K562 (cell line): ENCODE measurements around the gene ARHGAP4. TPM values are rescaled to one million over a fixed set of nuclear protein-coding genes. Genes with fewer than 3 reads are reported as not detected.
A peak's percentile ranks its signal among the peaks of the same experiment; 100 is the strongest.

ENCODE experiments used
- FOXM1 ChIP-seq, 2 experiments: fragments of 450-650 bp in 1 of 2; sonication (generic) in 1 of 2; formaldehyde crosslinking in 1 of 2; IDR thresholded peaks; 2 replicates each; pipeline versions ENCODE4 v1.6.1 to v1.9.0; 2017 to 2022; ENCODE audit warnings: low read depth in 2 of 2, mild to moderate bottlenecking in 2 of 2, missing genetic modification reagents in 1 of 2, moderate library complexity in 1 of 2
- RCOR1 ChIP-seq, 2 experiments: IDR thresholded peaks; 2 replicates each; pipeline ENCODE4 v1.6.1; 2012; ENCODE audit warnings: low read depth in 2 of 2, low read length in 2 of 2, borderline replicate concordance in 1 of 2, improper control_type of control experiment in 1 of 2
- SAFB2 ChIP-seq: fragments of 200-400 bp; formaldehyde crosslinking; IDR thresholded peaks from 2 replicates; pipeline ENCODE4 v1.6.1; 2018; ENCODE audit warnings: borderline replicate concordance, low read length, low read depth, moderate library complexity; ENCODE audit not compliant: severe bottlenecking
- SIX5 ChIP-seq, 2 experiments: IDR thresholded peaks; 2 replicates each; pipeline ENCODE4 v1.6.1; 2011; ENCODE audit warnings: low read length in 2 of 2, borderline replicate concordance in 1 of 2, low read depth in 1 of 2, mild to moderate bottlenecking in 1 of 2, moderate library complexity in 1 of 2; ENCODE audit not compliant: insufficient read depth in 1 of 2
- SMARCE1 ChIP-seq: fragments of 450-650 bp; IDR thresholded peaks from 2 replicates; pipeline ENCODE4 v1.7.1; 2016; ENCODE audit warnings: mild to moderate bottlenecking
- THAP7 ChIP-seq: fragments of 250-450 bp; sonication (Bioruptor Pico); IDR thresholded peaks from 2 replicates; pipeline ENCODE4 v1.5.0; 2021
- ZNF583 ChIP-seq: fragments of 250-450 bp; sonication (Bioruptor Pico); IDR thresholded peaks from 2 replicates; pipeline ENCODE4 v1.4.0; 2020
- ZZZ3 ChIP-seq: fragments of 450-650 bp; IDR thresholded peaks from 2 replicates; pipeline ENCODE4 v1.6.1; 2016; ENCODE audit warnings: antibody characterized with exemption, mild to moderate bottlenecking, moderate library complexity
- polyA plus RNA-seq, 8 experiments: library from polyadenylated mRNA; depleted of rRNA in 4 of 8; stranded (reverse) in 5 of 8; unstranded in 3 of 8; fragments of >200 nt; fragmentation: Nextera tagmentation in 2 of 8; fragmentation: Illumina TruSeq in 1 of 8; extraction: Ambion mirVana in 2 of 8; extraction: Trizol in 1 of 8; gene quantifications; 2 replicates each; pipeline versions ENCODE4 v1.2.1 to v1.2.3, GENCODE V29; 2011 to 2014; ENCODE audit warnings: inconsistent platforms in 1 of 8, missing spikeins in 1 of 8
- total RNA-seq, 7 experiments: library from RNA; depleted of rRNA in 6 of 7; stranded (reverse); fragments of >200 nt in 6 of 7; fragmentation: Illumina TruSeq in 2 of 7; extraction: Trizol in 2 of 7; gene quantifications; 2 replicates each; pipeline versions ENCODE4 v1.2.1 to v1.2.3, GENCODE V29; 2011 to 2021; ENCODE audit warnings: low replicate concordance in 1 of 7
- TF ChIP-seq, protein P1 (sequence below), 2 experiments: fragments of 450-650 bp in 1 of 2; sonication (generic) in 1 of 2; formaldehyde crosslinking in 1 of 2; IDR thresholded peaks; 2 replicates each; pipeline versions ENCODE4 v1.7.1 to v1.9.0; 2016 to 2022; ENCODE audit warnings: inconsistent platforms in 1 of 2, mild to moderate bottlenecking in 1 of 2, missing genetic modification reagents in 1 of 2
- TF ChIP-seq, protein P2 (sequence below): sonication (generic); formaldehyde crosslinking; IDR thresholded peaks from 2 replicates; pipeline ENCODE4 v1.8.0; 2022; ENCODE audit warnings: mild to moderate bottlenecking, missing genetic modification reagents, borderline replicate concordance
- TF ChIP-seq, protein P3 (sequence below): fragments of 450-650 bp; formaldehyde crosslinking; IDR thresholded peaks from 2 replicates; pipeline ENCODE4 v1.4.0; 2020; ENCODE audit warnings: mild to moderate bottlenecking, mixed read lengths

Gene ARHGAP4
- total and polyA plus RNA-seq, 9 of the 15 experiments (the other 6 are each of a cell fraction or from before 2014, with no cell fraction given): 0.30 to 81.8 (median 13.5) TPM

GRCh38 chrX:153875391-153876111 lies 50.5 kb downstream of the ARHGAP4 start (continued):
- TF ChIP-seq, protein P1, sequence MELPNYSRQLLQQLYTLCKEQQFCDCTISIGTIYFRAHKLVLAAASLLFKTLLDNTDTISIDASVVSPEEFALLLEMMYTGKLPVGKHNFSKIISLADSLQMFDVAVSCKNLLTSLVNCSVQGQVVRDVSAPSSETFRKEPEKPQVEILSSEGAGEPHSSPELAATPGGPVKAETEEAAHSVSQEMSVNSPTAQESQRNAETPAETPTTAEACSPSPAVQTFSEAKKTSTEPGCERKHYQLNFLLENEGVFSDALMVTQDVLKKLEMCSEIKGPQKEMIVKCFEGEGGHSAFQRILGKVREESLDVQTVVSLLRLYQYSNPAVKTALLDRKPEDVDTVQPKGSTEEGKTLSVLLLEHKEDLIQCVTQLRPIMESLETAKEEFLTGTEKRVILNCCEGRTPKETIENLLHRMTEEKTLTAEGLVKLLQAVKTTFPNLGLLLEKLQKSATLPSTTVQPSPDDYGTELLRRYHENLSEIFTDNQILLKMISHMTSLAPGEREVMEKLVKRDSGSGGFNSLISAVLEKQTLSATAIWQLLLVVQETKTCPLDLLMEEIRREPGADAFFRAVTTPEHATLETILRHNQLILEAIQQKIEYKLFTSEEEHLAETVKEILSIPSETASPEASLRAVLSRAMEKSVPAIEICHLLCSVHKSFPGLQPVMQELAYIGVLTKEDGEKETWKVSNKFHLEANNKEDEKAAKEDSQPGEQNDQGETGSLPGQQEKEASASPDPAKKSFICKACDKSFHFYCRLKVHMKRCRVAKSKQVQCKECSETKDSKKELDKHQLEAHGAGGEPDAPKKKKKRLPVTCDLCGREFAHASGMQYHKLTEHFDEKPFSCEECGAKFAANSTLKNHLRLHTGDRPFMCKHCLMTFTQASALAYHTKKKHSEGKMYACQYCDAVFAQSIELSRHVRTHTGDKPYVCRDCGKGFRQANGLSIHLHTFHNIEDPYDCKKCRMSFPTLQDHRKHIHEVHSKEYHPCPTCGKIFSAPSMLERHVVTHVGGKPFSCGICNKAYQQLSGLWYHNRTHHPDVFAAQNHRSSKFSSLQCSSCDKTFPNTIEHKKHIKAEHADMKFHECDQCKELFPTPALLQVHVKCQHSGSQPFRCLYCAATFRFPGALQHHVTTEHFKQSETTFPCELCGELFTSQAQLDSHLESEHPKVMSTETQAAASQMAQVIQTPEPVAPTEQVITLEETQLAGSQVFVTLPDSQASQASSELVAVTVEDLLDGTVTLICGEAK (IDR thresholded peaks at IDR 0.05): peak; percentile 91
- TF ChIP-seq, protein P1 (CRISPR knock-in tag; IDR thresholded peaks at IDR 0.05): peak; percentile 87
- TF ChIP-seq, protein P2, sequence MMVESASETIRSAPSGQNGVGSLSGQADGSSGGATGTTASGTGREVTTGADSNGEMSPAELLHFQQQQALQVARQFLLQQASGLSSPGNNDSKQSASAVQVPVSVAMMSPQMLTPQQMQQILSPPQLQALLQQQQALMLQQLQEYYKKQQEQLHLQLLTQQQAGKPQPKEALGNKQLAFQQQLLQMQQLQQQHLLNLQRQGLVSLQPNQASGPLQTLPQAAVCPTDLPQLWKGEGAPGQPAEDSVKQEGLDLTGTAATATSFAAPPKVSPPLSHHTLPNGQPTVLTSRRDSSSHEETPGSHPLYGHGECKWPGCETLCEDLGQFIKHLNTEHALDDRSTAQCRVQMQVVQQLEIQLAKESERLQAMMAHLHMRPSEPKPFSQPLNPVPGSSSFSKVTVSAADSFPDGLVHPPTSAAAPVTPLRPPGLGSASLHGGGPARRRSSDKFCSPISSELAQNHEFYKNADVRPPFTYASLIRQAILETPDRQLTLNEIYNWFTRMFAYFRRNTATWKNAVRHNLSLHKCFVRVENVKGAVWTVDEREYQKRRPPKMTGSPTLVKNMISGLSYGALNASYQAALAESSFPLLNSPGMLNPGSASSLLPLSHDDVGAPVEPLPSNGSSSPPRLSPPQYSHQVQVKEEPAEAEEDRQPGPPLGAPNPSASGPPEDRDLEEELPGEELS (CRISPR knock-in tag): peak; percentile 99
- TF ChIP-seq RCOR1 (IDR thresholded peaks at IDR 0.05; ENCODE audit: borderline replicate concordance in 1 of 2, low read depth in 2 of 2, low read length in 2 of 2): peak in 1 of 2 experiments; percentile 96; a peak in 2 of 4 replicates
- no peak for TF ChIP-seq SAFB2
- TF ChIP-seq SIX5 (IDR thresholded peaks at IDR 0.05; ENCODE audit: borderline replicate concordance in 1 of 2, insufficient read depth in 1 of 2, low read depth in 1 of 2, low read length in 2 of 2): no peak
- TF ChIP-seq ZNF583 (CRISPR knock-in tag): 0 out of 2 replicates have a peak, but pooled peaks have one; percentile 66
- TF ChIP-seq, protein P3, sequence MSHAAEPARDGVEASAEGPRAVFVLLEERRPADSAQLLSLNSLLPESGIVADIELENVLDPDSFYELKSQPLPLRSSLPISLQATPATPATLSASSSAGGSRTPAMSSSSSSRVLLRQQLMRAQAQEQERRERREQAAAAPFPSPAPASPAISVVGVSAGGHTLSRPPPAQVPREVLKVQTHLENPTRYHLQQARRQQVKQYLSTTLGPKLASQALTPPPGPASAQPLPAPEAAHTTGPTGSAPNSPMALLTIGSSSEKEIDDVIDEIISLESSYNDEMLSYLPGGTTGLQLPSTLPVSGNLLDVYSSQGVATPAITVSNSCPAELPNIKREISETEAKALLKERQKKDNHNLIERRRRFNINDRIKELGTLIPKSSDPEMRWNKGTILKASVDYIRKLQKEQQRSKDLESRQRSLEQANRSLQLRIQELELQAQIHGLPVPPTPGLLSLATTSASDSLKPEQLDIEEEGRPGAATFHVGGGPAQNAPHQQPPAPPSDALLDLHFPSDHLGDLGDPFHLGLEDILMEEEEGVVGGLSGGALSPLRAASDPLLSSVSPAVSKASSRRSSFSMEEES (CRISPR knock-in tag): no peak
- TF ChIP-seq SMARCE1: no peak
- TF ChIP-seq ZZZ3: no peak
- TF ChIP-seq FOXM1 (IDR thresholded peaks at IDR 0.05; ENCODE audit: low read depth): no peak
- peak; percentile 99 for TF ChIP-seq FOXM1 (CRISPR knock-in tag; IDR thresholded peaks at IDR 0.05; ENCODE audit: low read depth)
- TF ChIP-seq THAP7 (CRISPR knock-in tag): no peak
